Activated CD4-positive, alpha-beta T cell treated with anti-CD3 and anti-CD28 coated beads, Interleukin-10, Interleukin-2, amounts not matched to agents 100 ng/mL and 50 ng/mL, durations not matched to agents 16 hours and 8 hours (primary cell): ENCODE results near the gene MRI1.
"Not testable (repeated sequence)": the region's sequence is repeated elsewhere in the genome, so short reads cannot be mapped to it uniquely, and the experiment has no call there.

Experiments
- DNase-seq: peaks from one replicate; pipeline ENCODE4 v3.0.0-alpha.2; 2020

Gene MRI1

DNA sequence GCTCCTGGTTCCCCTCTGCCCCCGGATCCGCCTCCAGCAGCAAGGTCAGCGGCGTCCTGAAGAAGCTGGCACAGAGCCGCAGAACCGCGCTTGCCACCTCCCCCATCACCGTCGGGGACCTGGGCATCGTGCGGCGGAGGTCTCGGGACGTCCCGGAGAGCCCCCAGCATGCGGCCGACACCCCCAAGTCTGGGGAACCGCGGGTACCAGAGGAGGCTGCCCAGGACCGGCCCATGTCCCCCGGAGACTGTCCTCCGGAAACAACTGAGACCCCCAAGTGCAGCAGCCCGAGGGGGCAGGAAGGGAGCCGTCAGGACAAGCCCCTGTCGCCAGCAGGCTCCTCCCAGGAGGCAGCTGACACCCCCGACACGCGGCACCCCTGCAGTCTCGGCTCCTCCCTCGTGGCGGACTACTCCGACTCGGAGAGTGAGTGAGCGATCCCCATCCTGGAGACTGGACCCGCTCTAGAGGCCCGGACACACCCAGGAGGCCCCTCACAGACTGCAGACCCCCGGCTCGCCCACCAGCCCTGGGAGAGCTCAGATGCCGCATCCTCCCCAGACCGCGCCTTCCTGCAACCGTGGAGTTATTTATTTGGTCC is 1.6 kb upstream of the MRI1 start:
- no peak for DNase-seq

DNA sequence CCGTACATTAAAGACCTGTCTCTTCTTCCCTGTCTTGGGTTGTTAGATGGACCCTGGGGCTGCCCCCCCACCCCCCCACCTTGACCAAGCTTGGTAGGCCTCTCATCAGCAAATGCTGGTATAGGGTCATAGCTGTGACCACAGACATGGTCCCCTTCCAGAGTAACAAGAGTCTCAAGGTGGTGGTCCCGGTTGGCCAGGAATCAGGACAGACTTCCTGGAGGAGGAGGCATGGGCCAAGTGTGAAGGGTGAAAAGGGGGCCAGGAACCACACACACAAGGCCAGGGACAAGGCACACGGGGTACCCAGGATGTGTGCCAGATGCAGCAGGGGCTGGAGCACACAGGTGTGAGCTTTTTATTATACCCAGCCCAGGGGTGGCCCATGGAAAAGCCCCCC is 1.1 kb upstream of the MRI1 start:
- DNase-seq = no peak

GRCh38 chr19:13764821-13765394 is 586 bp downstream of the MRI1 start:
- peak; percentile 36 for DNase-seq

GRCh38 chr19:13765395-13766094 is 1.2 kb downstream of the MRI1 start:
- no peak for DNase-seq

- no peak for DNase-seq
Measured at GRCh38 chr19:13766095-13766481, 1.8 kb downstream of the MRI1 start.

DNA sequence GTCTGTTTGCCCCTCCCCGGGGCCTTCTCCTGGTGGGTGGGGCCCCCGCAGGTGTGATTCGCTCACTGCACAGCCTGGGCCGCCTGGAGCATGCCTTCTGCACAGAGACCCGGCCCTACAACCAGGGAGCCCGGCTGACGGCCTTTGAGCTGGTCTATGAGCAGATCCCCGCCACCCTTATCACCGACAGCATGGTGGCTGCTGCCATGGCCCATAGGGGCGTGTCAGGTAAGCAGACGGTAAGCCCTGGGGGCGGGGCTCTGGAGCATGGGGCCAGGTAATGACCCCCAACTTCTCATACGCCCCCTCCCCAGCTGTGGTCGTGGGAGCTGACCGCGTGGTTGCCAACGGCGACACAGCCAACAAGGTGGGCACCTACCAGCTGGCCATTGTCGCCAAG is 4.2 kb downstream of the MRI1 start:
- DNase-seq = no peak

DNA sequence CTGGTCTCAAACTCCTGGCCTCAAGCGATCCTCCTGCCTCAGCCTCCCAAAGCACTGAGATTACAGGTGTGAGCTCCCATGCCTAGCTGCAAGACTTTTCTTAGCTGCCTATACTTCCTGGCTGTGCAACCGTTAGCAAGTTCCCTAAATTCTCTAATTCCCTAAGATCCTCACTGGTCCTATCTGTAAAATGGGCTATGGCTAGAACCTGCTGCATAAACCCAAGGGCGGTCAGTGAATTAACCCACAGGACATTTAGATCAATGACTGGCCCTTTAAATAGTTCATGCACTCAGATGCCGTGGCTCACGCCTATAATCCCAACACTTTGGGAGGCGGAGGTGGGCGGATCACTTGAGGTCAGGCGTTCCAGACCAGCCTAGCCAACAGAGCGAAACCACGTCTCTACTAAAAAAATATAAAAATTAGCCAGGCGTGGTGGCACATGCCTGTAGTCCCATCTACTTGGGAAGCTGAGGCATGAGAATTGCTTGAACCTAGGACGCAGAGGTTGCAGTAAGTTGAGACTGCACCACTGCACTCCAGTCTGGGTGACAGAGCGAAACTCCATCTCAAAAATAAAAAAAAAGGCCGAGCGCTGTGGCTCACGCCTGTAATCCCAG is 5.8 kb downstream of the MRI1 start:
- no peak for DNase-seq

GRCh38 chr19:13774217-13775191 is 10.2 kb downstream of the MRI1 start, which contains the start of gene C19orf53:
C19orf53 (plus strand) TSS chr19:13774456; CDS start chr19:13774478, 22 bp downstream.
- peak; percentile 93 for DNase-seq

DNA sequence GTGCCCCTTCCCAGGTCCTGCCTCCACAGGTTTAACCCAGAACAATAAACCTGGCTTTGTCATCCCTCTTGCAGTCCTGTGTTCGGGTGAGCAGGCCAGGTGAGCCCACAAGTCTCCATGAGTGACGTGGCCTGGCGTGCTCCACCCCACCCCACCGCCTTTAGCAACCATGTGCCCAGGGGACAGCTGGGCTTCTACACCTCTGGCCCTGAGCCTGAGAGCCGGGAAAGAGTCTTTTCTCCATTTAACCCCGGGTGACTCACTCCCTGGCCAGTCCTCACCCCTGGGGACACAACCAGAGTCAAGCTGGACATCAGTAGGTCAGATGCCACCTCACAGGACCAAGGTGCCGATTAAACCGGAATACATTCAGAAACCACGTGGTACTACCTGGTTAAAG is 14.1 kb downstream of the MRI1 start:
- DNase-seq = no peak

GRCh38 chr19:13778847-13779246 is 14.5 kb downstream of the MRI1 start:
- no peak for DNase-seq

DNA sequence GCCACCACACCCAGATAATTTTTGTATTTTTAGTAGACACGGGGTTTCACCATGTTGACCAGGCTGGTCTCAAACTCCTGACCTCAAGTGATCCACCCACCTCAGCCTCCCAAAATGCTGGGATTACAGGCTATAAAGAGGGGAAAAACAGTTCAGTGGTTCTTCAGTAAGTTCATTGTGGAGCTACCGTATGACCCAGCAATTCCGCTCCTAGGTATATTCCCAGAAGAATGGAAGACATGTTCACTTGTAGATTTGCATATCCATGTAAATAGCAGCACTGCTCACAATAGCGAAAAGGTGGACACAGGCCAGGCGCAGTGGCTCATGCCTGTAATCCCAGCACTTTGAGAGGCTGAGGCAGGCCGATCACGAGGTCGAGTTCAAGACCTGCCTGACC is 15.5 kb downstream of the MRI1 start:
- DNase-seq = not testable (repeated sequence)

GRCh38 chr19:13781547-13781946 is 17.2 kb downstream of the MRI1 start:
- no peak for DNase-seq

DNA sequence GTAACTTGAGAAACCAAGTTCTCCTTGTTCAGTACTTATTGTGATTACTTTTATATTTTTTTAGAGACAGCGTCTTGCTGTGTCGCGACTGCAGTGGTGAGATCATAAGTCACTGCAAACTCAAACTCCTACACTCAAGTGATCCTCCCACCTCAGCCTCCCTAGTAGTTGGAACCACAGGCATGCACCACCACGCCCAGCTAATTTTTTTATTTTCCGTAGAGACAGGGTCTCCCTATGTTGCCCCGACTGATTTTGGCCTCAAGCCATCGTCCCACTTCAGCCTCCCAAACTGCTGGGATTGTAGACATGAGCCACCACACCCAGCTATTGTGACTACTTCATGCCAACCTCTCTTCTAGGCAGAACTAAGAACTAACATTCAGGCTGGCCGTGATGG is 18.2 kb downstream of the MRI1 start:
- no peak for DNase-seq

GRCh38 chr19:13783565-13784500 is 19.5 kb downstream of the MRI1 start:
- DNase-seq = no peak

GRCh38 chr19:13784731-13785452 is 20.6 kb downstream of the MRI1 start:
- peak; percentile 71 for DNase-seq

DNA sequence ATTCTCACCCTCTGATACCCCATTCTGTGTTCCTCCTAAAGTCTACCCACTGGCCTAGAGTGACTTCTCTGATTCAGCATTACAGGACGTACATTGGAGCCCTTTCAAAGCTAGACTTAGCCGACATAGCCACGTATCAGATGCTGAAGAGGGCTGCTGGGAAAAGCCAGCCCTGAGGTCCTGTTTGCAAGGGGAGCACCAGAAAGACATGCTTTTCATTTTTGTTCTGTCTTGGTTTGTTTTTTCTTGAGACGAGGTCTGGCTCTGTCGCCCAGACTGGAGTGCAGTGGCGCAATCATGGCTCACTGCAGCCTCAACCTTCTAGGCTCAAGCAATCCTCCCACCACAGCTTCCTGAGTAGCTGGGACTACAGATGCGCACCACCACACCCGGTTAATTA is 24.7 kb downstream of the MRI1 start:
- DNase-seq = peak; percentile 50

GRCh38 chr19:13790354-13790753 is 26.0 kb downstream of the MRI1 start:
- DNase-seq = peak; percentile 30

DNA sequence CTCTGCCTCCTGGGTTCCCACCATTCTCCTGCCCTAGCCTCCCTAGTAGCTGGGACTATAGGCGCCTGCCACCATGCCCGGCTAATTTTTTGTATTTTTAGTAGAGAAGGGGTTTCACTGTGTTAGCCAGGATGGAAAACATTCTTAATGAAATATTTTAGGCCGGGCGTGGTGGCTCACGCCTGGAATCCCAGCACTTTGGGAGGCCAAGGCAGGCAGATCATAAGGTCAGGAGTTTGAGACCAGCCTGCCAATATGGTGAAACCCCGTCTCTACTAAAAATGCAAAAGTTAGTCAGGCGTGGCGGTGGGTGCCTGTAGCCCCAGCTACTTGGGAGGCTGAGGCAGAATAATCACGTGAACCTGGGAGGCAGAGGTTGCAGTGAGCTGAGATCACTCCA is 29.0 kb downstream of the MRI1 start:
- not testable (repeated sequence) for DNase-seq

DNA sequence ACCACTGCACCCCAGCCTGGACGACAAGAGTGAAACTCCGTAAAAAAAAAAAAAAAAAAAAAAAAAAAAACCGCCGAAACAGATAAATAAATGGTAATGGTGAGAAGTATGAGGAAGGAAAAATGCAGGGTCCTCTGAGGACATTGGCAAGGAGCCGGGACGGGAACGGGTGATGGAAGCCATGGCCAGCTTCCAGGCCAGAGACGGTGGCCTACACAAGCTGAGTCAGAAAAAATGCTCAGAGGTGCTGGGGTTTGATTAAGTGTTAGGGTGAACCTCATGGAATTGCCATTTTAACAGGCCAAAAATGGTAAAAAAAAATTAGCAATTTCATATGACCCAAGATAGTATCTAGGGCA is 30.1 kb downstream of the MRI1 start:
- no peak for DNase-seq

DNA sequence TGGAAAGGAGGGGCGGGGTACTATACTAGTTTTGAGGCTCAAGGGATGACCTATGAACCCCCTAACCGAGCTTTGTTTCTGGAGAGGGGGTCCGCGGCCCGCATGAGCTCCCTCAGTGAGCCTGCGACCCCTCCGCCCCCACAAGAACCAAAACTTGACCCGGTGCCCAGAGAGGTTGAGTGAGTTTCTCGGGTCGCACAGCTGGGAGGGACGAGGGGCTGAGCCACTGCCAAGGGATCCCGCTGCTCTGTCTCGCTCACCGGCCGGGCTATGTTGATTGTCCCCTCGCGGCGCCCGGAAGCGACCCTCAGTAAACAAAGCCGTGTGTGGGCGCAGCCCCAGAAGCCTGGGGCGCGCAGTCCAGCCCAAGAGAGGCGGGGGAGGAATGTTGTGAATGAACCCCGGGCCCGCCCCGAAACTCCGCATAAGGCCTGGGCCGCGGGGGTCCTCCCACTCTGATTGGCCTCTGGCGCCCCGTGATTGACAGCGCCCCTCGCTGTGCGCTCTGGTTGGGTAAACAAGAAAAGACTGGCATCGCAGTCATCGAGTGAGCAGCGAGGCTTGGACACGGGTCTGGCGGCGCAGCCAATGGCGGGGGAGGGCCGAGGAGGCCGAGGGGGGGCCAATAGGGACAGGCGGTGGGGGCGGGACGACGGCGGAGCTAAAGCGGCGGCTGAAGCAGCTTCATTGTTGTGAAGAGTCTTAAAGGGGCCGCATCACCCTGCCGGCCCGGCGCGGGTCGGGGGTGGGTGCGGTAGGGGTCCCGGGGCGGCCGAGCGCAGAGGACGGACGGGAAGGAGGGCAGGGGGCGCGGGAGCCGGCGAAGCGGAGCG is 30.7 kb downstream of the MRI1 start, which contains the start of gene ZSWIM4:
ZSWIM4 (plus strand) TSS at position 687 of the 833 bp plus-strand sequence. CDS start 206 bp downstream, outside the sequence.
- peak; percentile 99 for DNase-seq
